Erythroblast (primary cell): Measurements from ENCODE around the gene CSMD2.

Source experiments
- DNase-seq, 2 experiments: peaks; one replicate each; lab custom pipeline; 2025; lab: John Stamatoyannopoulos, UW
- GATA1 ChIP-seq: IDR thresholded peaks from 2 replicates; pipeline ENCODE4 v1.6.1; 2011; ENCODE audit warnings: low read depth, mild to moderate bottlenecking, control low read depth, low read length, moderate library complexity
- POLR2A ChIP-seq: IDR thresholded peaks from 2 replicates; pipeline ENCODE4 v1.6.1; 2011; ENCODE audit warnings: mild to moderate bottlenecking, low read length

The CSMD2 gene

GRCh38 chr1:33841494-33841893, 323.5 kb downstream of the CSMD2 start:
- DNase-seq, result no peak
- TF ChIP-seq POLR2A (no peak), GATA1 (no peak)

DNA sequence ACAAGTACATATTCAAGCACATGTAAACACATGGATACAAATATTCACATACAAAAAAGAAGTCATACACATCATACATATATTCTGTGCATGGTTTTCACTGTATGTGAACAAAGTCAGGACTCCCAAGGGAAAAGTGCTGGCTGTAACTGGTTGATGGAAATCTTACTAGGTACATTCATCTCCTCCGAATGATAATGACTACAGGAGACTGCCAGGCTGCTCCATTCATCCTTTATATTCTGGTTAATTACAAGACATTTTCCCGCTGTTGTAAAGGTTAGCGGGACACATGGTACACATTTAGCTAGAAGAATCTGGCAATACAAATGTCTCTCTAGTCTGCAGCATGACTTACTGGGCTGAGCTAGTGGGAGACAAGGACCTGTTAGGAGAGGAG, 327.4 kb downstream of the CSMD2 start:
- no peak for DNase-seq
- TF ChIP-seq POLR2A (no peak), GATA1 (no peak)

DNA sequence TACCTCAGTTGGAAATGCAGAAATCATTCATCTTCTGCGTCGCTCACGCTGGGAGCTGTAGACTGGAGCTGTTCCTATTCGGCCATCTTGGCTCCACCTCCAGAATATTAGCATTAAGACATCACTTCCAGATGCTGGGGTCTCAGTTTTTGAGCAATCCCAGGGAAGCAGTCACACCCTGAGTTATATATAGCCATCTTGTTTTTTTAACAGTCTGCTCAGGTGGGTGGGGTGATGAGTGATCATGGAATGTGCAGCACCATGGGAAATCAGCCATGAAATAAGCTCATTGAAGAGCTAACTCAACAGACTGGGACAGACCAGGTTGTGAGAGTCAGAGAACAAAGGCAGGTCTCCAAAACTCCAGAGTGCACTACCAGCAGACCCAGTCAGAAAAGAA, 328.1 kb downstream of the CSMD2 start:
- DNase-seq, result no peak
- no peak for TF ChIP-seq POLR2A
- TF ChIP-seq GATA1, result no peak

DNA sequence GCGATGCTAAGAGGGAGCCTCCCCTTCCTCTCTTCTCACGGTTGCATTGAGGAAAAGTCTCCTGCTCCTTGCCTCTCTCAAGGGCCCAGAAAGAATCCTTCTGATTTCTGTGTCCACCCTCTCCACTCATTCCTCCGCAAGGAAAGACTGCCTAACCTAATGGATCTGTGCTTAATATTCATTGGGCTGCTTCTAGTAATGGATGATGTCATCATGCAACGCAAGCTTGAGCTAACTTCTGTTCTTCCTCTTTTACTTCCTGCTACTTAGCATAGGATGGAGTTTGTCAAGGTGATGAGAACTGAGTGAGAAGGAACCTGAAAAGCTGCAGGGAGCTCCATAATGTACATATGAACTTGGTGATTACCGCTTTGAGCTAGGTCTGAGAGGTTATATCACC, 336.4 kb downstream of the CSMD2 start:
- no peak for DNase-seq
- TF ChIP-seq GATA1 (no peak), POLR2A (no peak)

GRCh38 chr1:33828059-33828458, 337.0 kb downstream of the CSMD2 start:
- no peak for DNase-seq
- TF ChIP-seq GATA1 (no peak), POLR2A (no peak)

GRCh38 chr1:33826711-33827110, 338.3 kb downstream of the CSMD2 start:
- TF ChIP-seq GATA1 (no peak), POLR2A (no peak)
- no peak for DNase-seq

DNA sequence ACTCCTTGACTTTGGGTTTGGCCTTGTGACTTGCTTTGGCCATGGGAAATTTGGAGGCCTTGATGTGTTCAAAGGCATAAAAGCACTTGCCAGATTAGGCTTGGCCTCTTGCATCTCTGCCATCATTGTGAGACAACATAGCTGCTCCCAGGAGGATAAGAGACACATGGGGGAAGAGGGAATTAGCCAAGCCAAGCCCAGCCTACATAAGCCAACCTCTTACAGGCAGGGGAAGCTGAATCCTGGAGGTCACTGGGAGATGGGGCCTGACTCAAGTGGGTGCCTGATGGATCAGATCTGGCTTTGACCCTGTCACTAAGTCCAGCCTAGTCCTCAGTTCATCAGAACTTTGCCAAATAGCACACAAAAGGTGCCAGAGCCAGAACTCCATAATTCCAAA, 338.7 kb downstream of the CSMD2 start:
- no peak for TF ChIP-seq POLR2A
- TF ChIP-seq GATA1, result no peak
- DNase-seq, result no peak

- DNase-seq, result no peak
- no peak for TF ChIP-seq POLR2A
- no peak for TF ChIP-seq GATA1
These were observed 339.5 kb downstream of the CSMD2 start for GRCh38 chr1:33825506-33825905.

DNA sequence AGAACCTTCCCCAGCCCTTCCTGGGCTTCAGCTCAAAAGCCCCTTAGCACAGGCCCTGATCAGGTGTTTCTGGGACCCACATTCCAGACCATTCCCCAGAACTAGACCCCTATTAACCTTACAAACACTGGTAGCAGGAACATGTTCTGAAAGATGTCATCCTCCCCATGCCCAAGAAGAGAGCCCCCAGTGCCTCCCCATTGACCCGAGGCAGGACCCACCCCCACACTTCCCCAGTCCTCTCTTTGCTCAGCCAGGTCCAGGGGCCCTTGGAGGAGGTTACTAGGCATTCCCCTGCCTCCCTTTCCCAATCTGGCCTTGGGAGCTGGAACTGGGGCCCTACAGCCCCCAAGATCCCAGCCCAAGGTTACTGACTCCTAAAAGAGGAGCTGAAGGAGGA, 340.1 kb downstream of the CSMD2 start:
- no peak for DNase-seq
- TF ChIP-seq POLR2A (no peak), GATA1 (no peak)

GRCh38 chr1:33824321-33824720, 340.7 kb downstream of the CSMD2 start:
- no peak for TF ChIP-seq GATA1
- TF ChIP-seq POLR2A, result no peak

DNA sequence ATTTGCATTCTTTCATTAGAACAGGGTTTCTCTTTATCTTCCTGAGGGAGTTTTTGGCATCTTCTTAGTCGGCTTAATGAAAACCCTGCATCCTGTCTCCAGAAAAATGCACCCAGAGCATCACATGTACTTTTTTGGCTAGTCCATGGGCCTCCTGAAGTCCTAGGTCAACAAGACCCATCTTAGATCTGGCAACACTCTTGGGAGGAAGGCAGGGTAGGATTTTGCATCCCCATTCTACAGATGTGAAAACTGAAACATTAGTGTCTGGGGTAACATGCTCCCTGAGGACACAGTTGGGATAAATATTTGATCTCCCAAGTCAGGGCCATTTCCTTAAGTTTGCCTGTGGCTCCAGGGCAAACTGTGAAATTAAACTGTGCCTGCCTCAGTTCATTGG, 341.2 kb downstream of the CSMD2 start:
- DNase-seq, result no peak
- TF ChIP-seq POLR2A (no peak), GATA1 (no peak)

More at GRCh38 chr1:33824321-33824720, 340.7 kb downstream of the CSMD2 start:
- no peak for DNase-seq

- TF ChIP-seq POLR2A (no peak), GATA1 (no peak)
- no peak for DNase-seq
These were observed 341.6 kb downstream of the CSMD2 start for GRCh38 chr1:33823401-33823800.

DNA sequence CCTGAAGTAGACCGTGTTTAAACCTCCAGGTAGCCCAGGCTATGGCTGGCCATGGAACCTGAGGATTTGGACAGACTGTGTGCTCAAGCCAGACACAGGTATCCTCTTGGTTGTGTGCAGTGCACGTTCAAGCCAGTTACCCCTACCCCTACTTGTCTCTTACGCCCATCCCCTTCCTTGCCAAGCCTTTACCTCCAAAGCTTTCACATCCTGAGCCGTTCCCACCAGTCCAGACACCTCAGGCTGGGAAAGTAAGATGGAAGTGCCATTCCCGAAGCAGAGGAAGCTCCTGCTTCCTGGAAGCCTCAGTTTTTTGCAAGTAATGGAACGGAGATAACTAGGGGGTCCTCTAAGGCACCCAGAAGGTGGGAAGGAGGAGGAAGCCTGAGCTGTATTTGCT, 342.6 kb downstream of the CSMD2 start:
- TF ChIP-seq POLR2A, result no peak
- DNase-seq, result no peak

- TF ChIP-seq GATA1 (no peak), POLR2A (no peak)
- no peak for DNase-seq
These were observed 343.7 kb downstream of the CSMD2 start for GRCh38 chr1:33821291-33821690.

DNA sequence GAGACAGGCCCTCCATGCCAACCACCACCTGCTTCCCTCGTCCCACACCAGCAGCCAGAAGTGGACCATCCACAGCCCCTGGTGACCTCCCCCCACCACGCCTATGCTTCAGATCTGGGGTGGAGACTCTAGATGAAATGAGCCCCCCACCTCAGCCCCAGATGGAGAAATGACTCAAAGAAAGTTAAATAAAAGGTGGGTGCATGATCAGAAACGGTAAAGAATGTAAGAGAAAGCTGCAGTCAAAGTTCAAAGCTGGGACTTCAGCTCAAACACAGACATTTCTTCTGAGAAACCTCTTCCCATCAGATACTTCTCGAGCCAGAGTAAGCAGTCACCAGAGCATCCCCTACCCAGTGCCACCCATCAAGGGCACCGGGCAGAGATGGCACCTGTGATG, 344.2 kb downstream of the CSMD2 start:
- no peak for DNase-seq

GRCh38 chr1:33819913-33820311, 345.1 kb downstream of the CSMD2 start:
- DNase-seq, result no peak
- TF ChIP-seq POLR2A (no peak), GATA1 (no peak)

More for the DNA sequence above, 344.2 kb downstream of the CSMD2 start:
- no peak for TF ChIP-seq GATA1
- no peak for TF ChIP-seq POLR2A
